HepG2 (cell line): ENCODE data around the gene ATP7B. TPM values are rescaled to one million over a fixed set of nuclear protein-coding genes. Genes with fewer than 3 reads are reported as not detected.

Source experiments
- AHR ChIP-seq: IDR thresholded peaks from 2 replicates; pipeline ENCODE4 v1.6.1; 2018; ENCODE audit warnings: missing genetic modification reagents, missing compliant biosample characterization
- ARID4A ChIP-seq: sonication (generic); formaldehyde crosslinking; IDR thresholded peaks from 2 replicates; pipeline ENCODE4 v1.5.0; 2020; ENCODE audit warnings: mild to moderate bottlenecking, missing genetic modification reagents, borderline replicate concordance
- CCAR2 ChIP-seq: fragments of 200-400 bp; formaldehyde crosslinking; optimal IDR thresholded peaks from 2 replicates; pipeline ENCODE3; 2018; ENCODE audit warnings: low read depth, mild to moderate bottlenecking, low read length, moderate library complexity
- CENPBD1 ChIP-seq: sonication (generic); formaldehyde crosslinking; IDR thresholded peaks from 2 replicates; pipeline ENCODE4 v1.8.0; 2022; ENCODE audit warnings: missing genetic modification reagents, low read depth, mild to moderate bottlenecking, borderline replicate concordance
- JUND ChIP-seq: sonication (generic); formaldehyde crosslinking; IDR thresholded peaks from 2 replicates; pipeline ENCODE4 v1.8.0; 2022; ENCODE audit warnings: mild to moderate bottlenecking, missing genetic modification reagents
- KAT7 ChIP-seq: IDR thresholded peaks from 2 replicates; pipeline ENCODE4 v1.6.1; 2018; ENCODE audit warnings: borderline replicate concordance, missing compliant biosample characterization
- RFX1 ChIP-seq: fragments of 450-650 bp; IDR thresholded peaks from 2 replicates; pipeline ENCODE4 v1.6.1; 2017
- TGIF2 ChIP-seq: IDR thresholded peaks from 2 replicates; pipeline ENCODE4 v1.6.1; 2016; ENCODE audit warnings: control low read depth, missing compliant biosample characterization
- ZBTB42 ChIP-seq: sonication (generic); formaldehyde crosslinking; IDR thresholded peaks from 2 replicates; pipeline ENCODE4 v1.5.0; 2020; ENCODE audit warnings: mild to moderate bottlenecking, missing genetic modification reagents
- ZMYM3 ChIP-seq: sonication (generic); formaldehyde crosslinking; IDR thresholded peaks from 2 replicates; pipeline ENCODE4 v1.5.1; 2020; ENCODE audit warnings: mild to moderate bottlenecking, missing genetic modification reagents
- ZMYM4 ChIP-seq: sonication (generic); formaldehyde crosslinking; IDR thresholded peaks from 2 replicates; pipeline ENCODE4 v1.8.1; 2023; ENCODE audit warnings: mild to moderate bottlenecking, missing genetic modification reagents
- ZNF724P ChIP-seq: sonication (generic); formaldehyde crosslinking; IDR thresholded peaks from 2 replicates; pipeline ENCODE4 v1.8.0; 2022; ENCODE audit warnings: missing genetic modification reagents, borderline replicate concordance
- polyA plus RNA-seq, 8 experiments: library from polyadenylated mRNA; depleted of rRNA in 3 of 8; stranded (reverse) in 7 of 8; unstranded in 1 of 8; fragments of >200 nt; fragmentation: Illumina TruSeq in 4 of 8; extraction: Trizol in 4 of 8; gene quantifications; 2 replicates each; pipeline versions ENCODE4 v1.2.1 to v1.2.3, GENCODE V29; 2011 to 2016; ENCODE audit warnings: low read depth in 4 of 8, missing spikeins in 1 of 8, mixed read lengths in 1 of 8; ENCODE audit not compliant: insufficient read depth in 1 of 8
- total RNA-seq, 5 experiments: library from RNA; depleted of rRNA; stranded (reverse); fragments of >200 nt; fragmentation: Illumina TruSeq; extraction: Trizol; gene quantifications; 2 replicates each; pipeline ENCODE4 v1.2.3, GENCODE V29; 2016; ENCODE audit warnings: low read depth in 1 of 5
- TF ChIP-seq, protein P1 (sequence below): sonication (generic); formaldehyde crosslinking; IDR thresholded peaks from 2 replicates; pipeline ENCODE4 v1.4.0; 2020; ENCODE audit warnings: missing genetic modification reagents, borderline replicate concordance
- TF ChIP-seq, protein P2 (sequence below): sonication (generic); formaldehyde crosslinking; conservative IDR thresholded peaks from 2 replicates; pipeline ENCODE4 v1.4.0; 2020; ENCODE audit warnings: missing genetic modification reagents
- TF ChIP-seq, protein P3 (sequence below): sonication (generic); formaldehyde crosslinking; IDR thresholded peaks from 2 replicates; pipeline ENCODE4 v1.4.0; 2020; ENCODE audit warnings: missing genetic modification reagents
- TF ChIP-seq, protein P4 (sequence below), 2 experiments: sonication (generic) in 1 of 2; formaldehyde crosslinking in 1 of 2; IDR thresholded peaks; 2 replicates each; pipeline versions ENCODE4 v1.4.0 to v1.6.1; 2018 to 2020; ENCODE audit warnings: missing genetic modification reagents in 2 of 2, borderline replicate concordance in 1 of 2, low read depth in 1 of 2, mild to moderate bottlenecking in 1 of 2, missing biosample characterization in 1 of 2

The ATP7B gene
- total and polyA plus RNA-seq, 2 of the 13 experiments (the other 11 are each of a cell fraction or from before 2014, with no cell fraction given): 31.8 to 57.4 TPM

DNA sequence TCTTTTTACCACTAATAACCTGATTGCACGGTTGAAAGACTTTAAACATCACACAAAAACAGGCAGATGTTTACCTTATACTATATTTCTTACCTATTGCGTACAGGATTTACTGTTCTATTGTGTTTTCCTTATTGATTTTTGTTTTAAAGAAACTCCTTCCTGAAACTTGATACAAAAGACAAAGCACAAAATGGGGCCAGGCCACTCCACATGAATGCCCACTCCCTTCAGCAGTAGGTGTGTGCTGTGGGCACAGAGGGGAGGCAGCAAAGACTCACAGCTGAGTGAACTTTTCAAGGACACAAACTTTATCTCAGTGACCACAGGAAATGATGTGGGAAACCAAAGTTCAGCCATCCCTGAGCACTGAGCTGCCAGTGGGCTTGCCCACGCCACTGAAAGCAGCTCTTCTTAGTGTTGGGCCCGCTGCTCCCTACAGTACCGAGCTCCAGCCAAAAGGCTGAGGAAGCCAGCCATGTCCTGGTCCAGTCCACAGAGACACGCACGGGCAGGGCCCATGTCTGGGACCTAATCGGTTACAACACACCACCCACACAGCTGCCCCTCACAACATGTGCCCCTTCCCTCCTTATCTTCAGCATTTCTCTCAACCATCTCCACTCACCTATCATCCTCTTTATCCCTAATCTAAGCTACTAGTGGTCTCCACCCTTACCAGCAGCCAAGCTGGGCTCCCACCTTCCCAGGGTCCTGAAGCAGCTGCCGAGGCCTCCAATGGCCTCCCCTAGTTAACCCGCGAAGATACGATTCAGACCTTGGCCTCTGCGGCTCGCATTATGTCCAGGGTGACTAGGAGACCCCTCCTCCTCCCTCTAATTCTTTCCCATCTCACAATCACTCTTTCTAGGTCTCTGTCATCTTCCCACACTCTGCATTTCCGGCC lies 39.5 kb downstream of the ATP7B start (continued):
- TF ChIP-seq CENPBD1 (CRISPR knock-in tag) (no peak), ZMYM3 (peak; percentile 52; the same call in 1 of the 2 replicates), ARID4A (CRISPR knock-in tag) (peak; percentile 49; the same call in 1 of the 2 replicates), ZBTB42 (CRISPR knock-in tag) (no peak), RFX1 (no peak), AHR (CRISPR knock-in tag) (no peak), KAT7 (CRISPR knock-in tag) (0 out of 2 replicates have a peak, but pooled peaks have one; percentile 39), ZMYM4 (CRISPR knock-in tag) (peak; percentile 77), ZNF724P (no peak), CCAR2 (no peak), TGIF2 (no peak), JUND (CRISPR knock-in tag) (no peak)
- TF ChIP-seq, protein P1, sequence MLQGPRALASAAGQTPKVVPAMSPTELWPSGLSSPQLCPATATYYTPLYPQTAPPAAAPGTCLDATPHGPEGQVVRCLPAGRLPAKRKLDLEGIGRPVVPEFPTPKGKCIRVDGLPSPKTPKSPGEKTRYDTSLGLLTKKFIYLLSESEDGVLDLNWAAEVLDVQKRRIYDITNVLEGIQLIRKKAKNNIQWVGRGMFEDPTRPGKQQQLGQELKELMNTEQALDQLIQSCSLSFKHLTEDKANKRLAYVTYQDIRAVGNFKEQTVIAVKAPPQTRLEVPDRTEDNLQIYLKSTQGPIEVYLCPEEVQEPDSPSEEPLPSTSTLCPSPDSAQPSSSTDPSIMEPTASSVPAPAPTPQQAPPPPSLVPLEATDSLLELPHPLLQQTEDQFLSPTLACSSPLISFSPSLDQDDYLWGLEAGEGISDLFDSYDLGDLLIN (CRISPR knock-in tag): no peak
- TF ChIP-seq, protein P2, sequence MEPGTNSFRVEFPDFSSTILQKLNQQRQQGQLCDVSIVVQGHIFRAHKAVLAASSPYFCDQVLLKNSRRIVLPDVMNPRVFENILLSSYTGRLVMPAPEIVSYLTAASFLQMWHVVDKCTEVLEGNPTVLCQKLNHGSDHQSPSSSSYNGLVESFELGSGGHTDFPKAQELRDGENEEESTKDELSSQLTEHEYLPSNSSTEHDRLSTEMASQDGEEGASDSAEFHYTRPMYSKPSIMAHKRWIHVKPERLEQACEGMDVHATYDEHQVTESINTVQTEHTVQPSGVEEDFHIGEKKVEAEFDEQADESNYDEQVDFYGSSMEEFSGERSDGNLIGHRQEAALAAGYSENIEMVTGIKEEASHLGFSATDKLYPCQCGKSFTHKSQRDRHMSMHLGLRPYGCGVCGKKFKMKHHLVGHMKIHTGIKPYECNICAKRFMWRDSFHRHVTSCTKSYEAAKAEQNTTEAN (CRISPR knock-in tag): no peak
- TF ChIP-seq, protein P3, sequence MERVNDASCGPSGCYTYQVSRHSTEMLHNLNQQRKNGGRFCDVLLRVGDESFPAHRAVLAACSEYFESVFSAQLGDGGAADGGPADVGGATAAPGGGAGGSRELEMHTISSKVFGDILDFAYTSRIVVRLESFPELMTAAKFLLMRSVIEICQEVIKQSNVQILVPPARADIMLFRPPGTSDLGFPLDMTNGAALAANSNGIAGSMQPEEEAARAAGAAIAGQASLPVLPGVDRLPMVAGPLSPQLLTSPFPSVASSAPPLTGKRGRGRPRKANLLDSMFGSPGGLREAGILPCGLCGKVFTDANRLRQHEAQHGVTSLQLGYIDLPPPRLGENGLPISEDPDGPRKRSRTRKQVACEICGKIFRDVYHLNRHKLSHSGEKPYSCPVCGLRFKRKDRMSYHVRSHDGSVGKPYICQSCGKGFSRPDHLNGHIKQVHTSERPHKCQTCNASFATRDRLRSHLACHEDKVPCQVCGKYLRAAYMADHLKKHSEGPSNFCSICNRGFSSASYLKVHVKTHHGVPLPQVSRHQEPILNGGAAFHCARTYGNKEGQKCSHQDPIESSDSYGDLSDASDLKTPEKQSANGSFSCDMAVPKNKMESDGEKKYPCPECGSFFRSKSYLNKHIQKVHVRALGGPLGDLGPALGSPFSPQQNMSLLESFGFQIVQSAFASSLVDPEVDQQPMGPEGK: peak; percentile 36; the same call in 1 of the 2 replicates
- TF ChIP-seq, protein P4, sequence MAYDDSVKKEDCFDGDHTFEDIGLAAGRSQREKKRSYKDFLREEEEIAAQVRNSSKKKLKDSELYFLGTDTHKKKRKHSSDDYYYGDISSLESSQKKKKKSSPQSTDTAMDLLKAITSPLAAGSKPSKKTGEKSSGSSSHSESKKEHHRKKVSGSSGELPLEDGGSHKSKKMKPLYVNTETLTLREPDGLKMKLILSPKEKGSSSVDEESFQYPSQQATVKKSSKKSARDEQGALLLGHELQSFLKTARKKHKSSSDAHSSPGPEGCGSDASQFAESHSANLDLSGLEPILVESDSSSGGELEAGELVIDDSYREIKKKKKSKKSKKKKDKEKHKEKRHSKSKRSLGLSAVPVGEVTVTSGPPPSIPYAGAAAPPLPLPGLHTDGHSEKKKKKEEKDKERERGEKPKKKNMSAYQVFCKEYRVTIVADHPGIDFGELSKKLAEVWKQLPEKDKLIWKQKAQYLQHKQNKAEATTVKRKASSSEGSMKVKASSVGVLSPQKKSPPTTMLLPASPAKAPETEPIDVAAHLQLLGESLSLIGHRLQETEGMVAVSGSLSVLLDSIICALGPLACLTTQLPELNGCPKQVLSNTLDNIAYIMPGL (CRISPR knock-in tag; IDR thresholded peaks at IDR 0.05; ENCODE audit: borderline replicate concordance in 1 of 2, low read depth in 1 of 2): 0 out of 4 replicates have a peak, but pooled peaks of 1 of the 2 experiments have one; percentile 49
